ENCODE results near the gene NTSR1.

- TF ChIP-seq, protein P1, sequence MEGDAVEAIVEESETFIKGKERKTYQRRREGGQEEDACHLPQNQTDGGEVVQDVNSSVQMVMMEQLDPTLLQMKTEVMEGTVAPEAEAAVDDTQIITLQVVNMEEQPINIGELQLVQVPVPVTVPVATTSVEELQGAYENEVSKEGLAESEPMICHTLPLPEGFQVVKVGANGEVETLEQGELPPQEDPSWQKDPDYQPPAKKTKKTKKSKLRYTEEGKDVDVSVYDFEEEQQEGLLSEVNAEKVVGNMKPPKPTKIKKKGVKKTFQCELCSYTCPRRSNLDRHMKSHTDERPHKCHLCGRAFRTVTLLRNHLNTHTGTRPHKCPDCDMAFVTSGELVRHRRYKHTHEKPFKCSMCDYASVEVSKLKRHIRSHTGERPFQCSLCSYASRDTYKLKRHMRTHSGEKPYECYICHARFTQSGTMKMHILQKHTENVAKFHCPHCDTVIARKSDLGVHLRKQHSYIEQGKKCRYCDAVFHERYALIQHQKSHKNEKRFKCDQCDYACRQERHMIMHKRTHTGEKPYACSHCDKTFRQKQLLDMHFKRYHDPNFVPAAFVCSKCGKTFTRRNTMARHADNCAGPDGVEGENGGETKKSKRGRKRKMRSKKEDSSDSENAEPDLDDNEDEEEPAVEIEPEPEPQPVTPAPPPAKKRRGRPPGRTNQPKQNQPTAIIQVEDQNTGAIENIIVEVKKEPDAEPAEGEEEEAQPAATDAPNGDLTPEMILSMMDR (IDR thresholded peaks at IDR 0.05), result no peak
- no peak for TF ChIP-seq POLR2A (IDR thresholded peaks at IDR 0.05)
These were observed 28.7 kb downstream of the NTSR1 start for GRCh38 chr20:62737271-62737811.
